RKO (cell line): ENCODE results near the gene ING2.
"Not testable (repeated sequence)": the region's sequence is repeated elsewhere in the genome, so short reads cannot be mapped to it uniquely, and the experiment has no call there.

Source experiments
- DNase-seq: peaks from one replicate; pipeline ENCODE4 v3.0.0-alpha.2; 2016; ENCODE audit warnings: low spot score

The ING2 gene

DNA sequence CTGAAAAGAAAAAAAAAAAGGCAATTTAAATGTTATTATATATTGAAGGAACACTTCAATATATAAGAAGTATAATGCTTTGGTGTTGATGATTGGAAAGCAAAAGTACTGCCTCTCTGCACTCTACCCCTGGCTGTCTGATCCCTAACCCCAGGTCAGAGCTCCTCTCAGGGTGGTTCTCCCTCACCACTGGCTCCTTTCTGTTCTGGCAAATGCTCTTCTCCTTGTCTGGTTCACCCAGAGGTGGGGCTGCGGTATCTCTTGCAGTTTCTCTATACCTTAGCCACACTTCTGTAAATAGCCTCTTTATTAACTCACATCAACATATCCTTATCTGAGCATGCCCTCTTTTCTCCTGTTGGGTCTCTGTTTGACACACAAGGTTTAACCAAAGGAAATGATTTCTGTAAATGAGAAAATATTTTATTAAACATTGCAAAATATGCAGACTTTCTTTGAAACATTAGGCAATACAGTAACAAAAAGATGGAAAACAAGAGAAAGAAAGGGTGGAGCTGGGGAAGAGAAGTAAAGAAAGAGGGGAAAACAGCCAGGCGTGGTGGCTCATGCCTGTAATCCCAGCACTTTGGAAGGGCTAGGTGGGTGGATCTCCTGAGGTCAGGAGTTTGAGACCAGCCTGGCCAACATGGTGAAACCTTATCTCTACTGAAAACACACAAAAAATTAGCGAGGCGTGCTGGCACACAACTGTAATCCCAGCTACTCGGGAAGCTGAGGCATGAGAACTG lies 45.7 kb downstream of the ING2 start:
- DNase-seq, result no peak

- no peak for DNase-seq
Observed at GRCh38 chr4:183552274-183553146, 47.7 kb downstream of the ING2 start.

- DNase-seq, result not testable (repeated sequence)
Observed at GRCh38 chr4:183553147-183553478, 48.3 kb downstream of the ING2 start.

DNA sequence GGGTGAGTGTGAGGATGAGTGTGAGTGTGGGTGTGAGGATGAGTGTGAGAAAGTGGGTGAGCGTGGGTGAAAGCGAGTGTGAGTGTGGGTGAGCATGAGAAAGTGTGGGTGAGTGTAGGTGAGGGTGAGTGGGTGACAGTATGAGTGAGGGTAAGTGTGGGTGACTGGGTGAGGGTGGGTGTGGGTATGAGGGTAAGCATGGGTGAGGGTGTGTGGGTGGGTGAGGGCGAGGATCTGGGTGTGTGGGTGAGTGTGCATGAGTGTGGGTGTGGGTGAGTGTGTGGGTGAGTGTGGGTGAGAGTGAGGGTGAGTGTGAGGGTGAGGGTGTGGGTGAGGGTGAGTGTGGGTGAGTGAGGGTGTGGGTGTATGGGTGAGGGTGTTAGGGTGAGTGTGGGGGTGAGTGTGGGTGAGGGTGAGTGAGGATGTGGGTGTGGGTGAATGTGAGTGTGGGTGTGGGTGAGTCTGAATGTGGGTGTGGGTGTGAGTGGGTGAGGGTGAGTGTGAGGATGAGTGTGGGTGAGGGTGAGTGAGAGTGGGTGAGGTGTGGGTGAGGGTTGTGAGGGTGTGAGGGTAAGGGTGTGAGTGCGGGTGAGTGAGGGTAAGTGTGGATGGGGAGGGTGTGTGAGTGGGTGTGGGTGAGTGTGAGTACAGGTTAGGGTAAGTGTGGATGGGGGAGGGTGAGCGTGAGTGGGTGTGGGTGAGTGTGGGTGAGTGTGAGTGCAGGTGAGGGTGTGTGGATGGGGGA lies 48.9 kb downstream of the ING2 start:
- DNase-seq, result no peak

DNA sequence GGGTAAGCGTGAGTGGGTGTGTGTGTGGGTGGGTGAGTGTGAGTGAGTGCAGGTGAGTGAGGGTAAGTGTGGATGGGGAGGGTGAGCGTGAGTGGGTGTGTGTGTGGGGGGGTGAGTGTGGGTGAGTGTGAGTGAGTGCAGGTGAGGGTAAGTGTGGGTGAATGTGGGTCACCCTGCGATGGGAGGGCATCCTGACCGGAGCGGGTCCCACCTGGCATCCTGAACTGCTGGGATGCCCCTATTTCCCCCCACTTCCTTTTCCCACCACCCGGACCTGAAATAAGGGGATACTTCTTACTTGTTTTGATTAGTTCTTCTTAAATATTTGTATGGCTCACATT lies 49.5 kb downstream of the ING2 start:
- no peak for DNase-seq

GRCh38 chr4:183554878-183555585 lies 50.2 kb downstream of the ING2 start:
- no peak for DNase-seq

DNA sequence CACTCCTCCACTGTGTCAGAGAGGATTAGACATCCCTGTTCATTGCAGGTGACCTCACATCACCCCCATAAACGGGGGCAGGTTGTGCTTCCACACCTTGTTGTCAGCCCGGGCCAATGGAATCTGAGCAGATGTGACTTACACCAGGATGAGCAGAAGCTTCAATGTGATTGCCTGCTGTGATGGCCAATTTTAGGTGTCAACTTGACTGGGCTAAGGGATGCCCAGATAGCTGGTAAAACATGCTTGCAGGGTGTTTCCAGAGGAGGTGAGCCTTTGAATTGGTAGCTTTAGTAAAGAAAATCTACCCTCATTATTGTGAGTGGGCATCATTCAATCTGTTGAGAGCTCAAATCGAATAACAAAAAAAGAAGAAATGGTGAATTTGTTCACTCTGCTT lies 52.1 kb downstream of the ING2 start:
- DNase-seq, result no peak

DNA sequence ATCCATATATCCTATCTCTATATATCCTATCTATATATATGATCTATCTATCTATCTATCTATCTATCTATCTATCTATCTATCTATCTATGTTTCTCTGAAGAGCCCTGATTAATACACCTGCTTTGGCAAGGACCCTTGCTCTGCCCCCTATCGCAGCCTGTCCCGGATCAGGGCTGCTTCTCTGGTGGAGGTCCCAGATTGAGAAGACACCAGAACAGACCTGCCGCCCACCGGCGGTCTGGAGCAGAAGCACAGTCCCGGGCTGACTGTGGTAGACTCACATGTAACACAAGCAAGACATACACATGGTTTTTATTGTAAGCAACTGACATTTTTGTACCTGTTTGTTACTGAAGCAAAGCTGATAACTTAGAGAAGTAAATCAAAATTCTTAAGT lies 52.8 kb downstream of the ING2 start:
- DNase-seq, result no peak

DNA sequence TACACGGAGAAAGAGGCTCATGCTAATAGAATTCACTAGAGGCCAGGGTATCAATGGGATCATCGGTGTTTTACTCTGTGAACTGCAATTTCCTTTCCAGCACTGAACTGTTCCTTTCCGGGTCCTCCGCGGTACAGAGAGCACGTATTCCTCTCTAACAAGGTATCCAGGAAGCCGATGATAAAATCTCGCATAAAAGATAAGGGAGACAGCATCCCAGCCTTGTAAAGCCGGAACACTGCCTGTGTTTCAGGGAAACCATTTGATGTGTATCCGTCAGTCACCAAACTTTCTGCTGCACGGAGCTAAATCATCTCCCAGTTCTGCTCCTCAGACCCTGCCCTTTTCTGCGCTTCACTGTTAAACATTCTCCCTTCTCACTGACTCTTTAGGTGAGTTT lies 54.0 kb downstream of the ING2 start:
- no peak for DNase-seq

GRCh38 chr4:183561905-183562304 lies 57.0 kb downstream of the ING2 start:
- DNase-seq, result no peak
